OCI-LY3 (cell line): Measurements from ENCODE around the gene WDR37.

Experiments used
- EZH2phosphoT487 ChIP-seq: fragments of 200-600 bp; shearing (Covaris generic); IDR thresholded peaks from 2 replicates; pipeline ENCODE4 v1.6.1; 2018; ENCODE audit warnings: antibody characterized with exemption, mixed run types, low read depth
- TF ChIP-seq, protein P1 (sequence below): fragments of 200-600, 300-600 bp; sonication (generic); IDR thresholded peaks from 2 replicates; pipeline ENCODE4 v1.5.1; 2014; ENCODE audit warnings: antibody characterized with exemption, low read length, low read depth

DNA sequence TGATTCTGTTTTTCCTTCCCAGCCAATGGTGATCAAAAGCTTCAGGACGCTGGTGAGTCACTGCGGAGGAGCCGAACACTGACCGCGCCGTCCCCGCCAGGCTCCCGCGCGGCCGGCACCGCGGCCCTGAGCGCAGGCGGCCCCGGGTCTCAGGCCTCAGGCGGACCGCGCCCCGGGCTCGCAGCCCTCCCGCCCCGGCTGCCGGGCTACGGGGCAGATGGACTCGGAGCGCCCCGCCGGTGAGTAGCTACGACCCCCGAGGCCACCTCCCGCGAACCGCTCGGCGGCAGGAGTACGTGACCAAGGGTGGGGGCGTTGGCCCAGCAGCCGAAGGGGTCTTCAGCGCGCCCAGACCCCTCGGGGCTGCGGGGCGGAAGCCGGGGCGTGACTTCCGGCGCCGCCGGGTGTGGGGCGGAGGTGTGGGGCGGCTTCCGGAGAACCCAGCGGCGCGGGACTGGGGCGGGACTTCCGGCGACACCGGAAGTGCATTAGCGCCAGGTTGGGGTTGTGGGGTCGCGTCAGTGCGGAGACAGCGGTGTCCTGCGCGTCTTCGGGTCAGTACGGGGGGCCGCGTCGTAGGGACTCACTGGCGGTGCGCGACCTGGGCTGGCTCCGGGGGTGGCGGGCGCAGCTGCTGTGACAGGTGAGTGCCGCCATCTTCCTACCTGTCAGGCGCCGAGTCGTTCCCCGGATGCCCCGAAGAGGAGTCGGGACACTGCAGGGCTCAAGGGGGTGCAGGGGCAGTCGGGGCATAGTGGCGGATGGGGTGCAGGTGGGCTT is at the start of gene WDR37:
- TF ChIP-seq, protein P1, sequence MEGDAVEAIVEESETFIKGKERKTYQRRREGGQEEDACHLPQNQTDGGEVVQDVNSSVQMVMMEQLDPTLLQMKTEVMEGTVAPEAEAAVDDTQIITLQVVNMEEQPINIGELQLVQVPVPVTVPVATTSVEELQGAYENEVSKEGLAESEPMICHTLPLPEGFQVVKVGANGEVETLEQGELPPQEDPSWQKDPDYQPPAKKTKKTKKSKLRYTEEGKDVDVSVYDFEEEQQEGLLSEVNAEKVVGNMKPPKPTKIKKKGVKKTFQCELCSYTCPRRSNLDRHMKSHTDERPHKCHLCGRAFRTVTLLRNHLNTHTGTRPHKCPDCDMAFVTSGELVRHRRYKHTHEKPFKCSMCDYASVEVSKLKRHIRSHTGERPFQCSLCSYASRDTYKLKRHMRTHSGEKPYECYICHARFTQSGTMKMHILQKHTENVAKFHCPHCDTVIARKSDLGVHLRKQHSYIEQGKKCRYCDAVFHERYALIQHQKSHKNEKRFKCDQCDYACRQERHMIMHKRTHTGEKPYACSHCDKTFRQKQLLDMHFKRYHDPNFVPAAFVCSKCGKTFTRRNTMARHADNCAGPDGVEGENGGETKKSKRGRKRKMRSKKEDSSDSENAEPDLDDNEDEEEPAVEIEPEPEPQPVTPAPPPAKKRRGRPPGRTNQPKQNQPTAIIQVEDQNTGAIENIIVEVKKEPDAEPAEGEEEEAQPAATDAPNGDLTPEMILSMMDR, result no peak
- no peak for TF ChIP-seq EZH2phosphoT487
